Neural cell (in vitro differentiated cells): ENCODE measurements around the gene NEURL1. TPM values are rescaled to one million over a fixed set of nuclear protein-coding genes. Genes with fewer than 3 reads are reported as not detected.

Source experiments
- H2AFZ ChIP-seq: fragments of 200-600, 300-800 bp; sonication (generic), shearing (Covaris generic); 2 replicates; pipeline ENCODE4 v1.6.0; 2014; ENCODE audit warnings: low read depth, mild to moderate bottlenecking, antibody characterized with exemption, low read length, moderate library complexity
- H3F3A ChIP-seq: fragments of 200-600 bp; shearing (Covaris generic); 2 replicates; pipeline ENCODE4 v1.6.1; 2016; ENCODE audit warnings: mild to moderate bottlenecking, moderate library complexity, mixed read lengths, antibody characterized with exemption, low read length; ENCODE audit not compliant: insufficient read depth, poor library complexity, severe bottlenecking
- H3K27ac ChIP-seq: fragments of 200-600, 300-800 bp; sonication (generic), shearing (Covaris generic); 2 replicates; pipeline ENCODE4 v1.5.1; 2014; ENCODE audit warnings: mild to moderate bottlenecking, low read length, moderate library complexity
- H3K27me3 ChIP-seq: fragments of 300-800, 200-600 bp; sonication (generic), shearing (Covaris generic); 2 replicates; pipeline ENCODE4 v1.6.0; 2014; ENCODE audit warnings: mild to moderate bottlenecking, low read depth, low read length, moderate library complexity; ENCODE audit not compliant: insufficient read depth
- H3K36me3 ChIP-seq: fragments of 300-800, 200-600 bp; sonication (generic), shearing (Covaris generic); 2 replicates; pipeline ENCODE4 v1.5.1; 2014; ENCODE audit warnings: mild to moderate bottlenecking, antibody characterized with exemption, low read length, moderate library complexity; ENCODE audit not compliant: insufficient read depth
- H3K4me2 ChIP-seq: fragments of 300-800, 200-600 bp; sonication (generic), shearing (Covaris generic); 2 replicates; pipeline ENCODE4 v1.6.0; 2014; ENCODE audit warnings: mild to moderate bottlenecking, low read length
- H3K4me3 ChIP-seq: fragments of 300-800, 200-600 bp; sonication (generic), shearing (Covaris generic); 2 replicates; pipeline ENCODE4 v1.5.1; 2014; ENCODE audit warnings: mild to moderate bottlenecking, low read length, moderate library complexity
- H3K79me2 ChIP-seq: fragments of 200-600 bp; shearing (Covaris generic); replicated peaks from 2 replicates; pipeline ENCODE4 v1.6.0; 2014; ENCODE audit warnings: mild to moderate bottlenecking, low read length, moderate library complexity; ENCODE audit not compliant: insufficient read depth
- H3K9ac ChIP-seq: fragments of 300-800, 200-600 bp; sonication (generic), shearing (Covaris generic); 2 replicates; pipeline ENCODE4 v1.6.1; 2016; ENCODE audit warnings: mild to moderate bottlenecking, low read length, mixed read lengths
- H3K9me2 ChIP-seq: fragments of 200-600 bp; shearing (Covaris generic); 2 replicates; pipeline ENCODE4 v1.6.1; 2016; ENCODE audit warnings: mild to moderate bottlenecking, low read length, mixed read lengths; ENCODE audit not compliant: insufficient read depth
- H3K9me3 ChIP-seq: fragments of 200-600, 300-800 bp; sonication (generic), shearing (Covaris generic); 2 replicates; pipeline ENCODE4 v1.6.1; 2016; ENCODE audit warnings: mild to moderate bottlenecking, mixed run types, low read length, moderate library complexity, mixed read lengths
- H4K20me1 ChIP-seq: fragments of 200-600 bp; shearing (Covaris generic); 2 replicates; pipeline ENCODE4 v1.6.1; 2016; ENCODE audit warnings: mild to moderate bottlenecking, mixed run types; ENCODE audit not compliant: insufficient read depth
- CTCF ChIP-seq: fragments of 450-650 bp; IDR thresholded peaks from 2 replicates; pipeline ENCODE4 v1.5.1; 2014; ENCODE audit warnings: antibody characterized with exemption, mild to moderate bottlenecking, moderate library complexity; ENCODE audit not compliant: poor library complexity, severe bottlenecking
- EP300 ChIP-seq: fragments of 450-650 bp; conservative IDR thresholded peaks from 2 replicates; pipeline ENCODE4 v1.6.1; 2014; ENCODE audit warnings: antibody characterized with exemption, mild to moderate bottlenecking, moderate library complexity; ENCODE audit not compliant: poor library complexity, severe bottlenecking
- EZH2 ChIP-seq: fragments of 200-600, 300-800 bp; shearing (Covaris generic), sonication (generic); IDR thresholded peaks from 2 replicates; pipeline ENCODE4 v1.6.1; 2014; ENCODE audit warnings: antibody characterized with exemption, low read length, borderline replicate concordance, mild to moderate bottlenecking; ENCODE audit not compliant: insufficient read depth, poor library complexity, severe bottlenecking
- MXI1 ChIP-seq: fragments of 450-650 bp; conservative IDR thresholded peaks from 2 replicates; pipeline ENCODE4 v1.6.1; 2014; ENCODE audit warnings: antibody characterized with exemption, mild to moderate bottlenecking; ENCODE audit not compliant: poor library complexity, severe bottlenecking
- POLR2AphosphoS5 ChIP-seq: IDR thresholded peaks from 2 replicates; pipeline ENCODE4 v1.6.1; 2012
- RAD21 ChIP-seq: fragments of 450-650 bp; conservative IDR thresholded peaks from 2 replicates; pipeline ENCODE4 v1.6.1; 2014; ENCODE audit warnings: antibody characterized with exemption, mild to moderate bottlenecking, moderate library complexity
- REST ChIP-seq: IDR thresholded peaks from 2 replicates; pipeline ENCODE4 v1.6.1; 2012; ENCODE audit warnings: borderline replicate concordance
- SMC3 ChIP-seq: fragments of 450-650 bp; conservative IDR thresholded peaks from 2 replicates; pipeline ENCODE4 v1.6.1; 2014; ENCODE audit warnings: antibody characterized with exemption, mild to moderate bottlenecking, moderate library complexity; ENCODE audit not compliant: poor library complexity
- TAF1 ChIP-seq: IDR thresholded peaks from 2 replicates; pipeline ENCODE4 v1.6.1; 2012; ENCODE audit warnings: low read depth
- polyA plus RNA-seq: library from polyadenylated mRNA; depleted of rRNA; stranded (reverse); fragments of >200 nt; gene quantifications from 2 replicates; pipeline ENCODE4 v1.2.3, GENCODE V29; 2014

NEURL1 gene
- polyA plus RNA-seq, 1 donor from 2014 or later = 12.3 TPM

GRCh38 chr10:103595933-103596726 lies 102.6 kb downstream of the NEURL1 start:
- TF ChIP-seq MXI1 = no peak
- no peak for TF ChIP-seq EZH2
- no peak for TF ChIP-seq SMC3
- no peak for TF ChIP-seq REST
- TF ChIP-seq EP300 = no peak
- TF ChIP-seq RAD21 = no peak
- TF ChIP-seq CTCF = no peak
- no peak for TF ChIP-seq TAF1
- no peak for TF ChIP-seq POLR2AphosphoS5

GRCh38 chr10:103597003-103597402 lies 103.5 kb downstream of the NEURL1 start:
- H3K9ac ChIP-seq = no peak overlapping the region
- no peaks in the 10 kb centered on the region for H3K27me3 ChIP-seq
- H3F3A ChIP-seq = no peaks in the 10 kb centered on the region
- no peaks in the 10 kb centered on the region for H3K9me2 ChIP-seq
- H3K36me3 ChIP-seq = no peaks in the 10 kb centered on the region
- no peak overlapping the region for H3K4me3 ChIP-seq
- TF ChIP-seq EP300 (no peak), RAD21 (no peak), POLR2AphosphoS5 (no peak), SMC3 (no peak), TAF1 (no peak)
- H2AFZ ChIP-seq = no peak overlapping the region
- H3K79me2 ChIP-seq = no peaks in the 10 kb centered on the region
- H3K4me2 ChIP-seq = no peak overlapping the region
- H3K9me3 ChIP-seq = no peaks in the 10 kb centered on the region
- no peaks in the 10 kb centered on the region for H4K20me1 ChIP-seq
- H3K27ac ChIP-seq = no peak overlapping the region

More at GRCh38 chr10:103595933-103596726, 102.6 kb downstream of the NEURL1 start:
- Histone ChIP-seq H3K36me3 (no peaks in the 10 kb centered on the region), H2AFZ (no peak overlapping the region), H3K27ac (no peak overlapping the region), H3K27me3 (no peaks in the 10 kb centered on the region), H3K9me2 (no peaks in the 10 kb centered on the region), H4K20me1 (no peaks in the 10 kb centered on the region), H3K4me3 (no peak overlapping the region), H3K4me2 (no peak overlapping the region), H3K79me2 (no peaks in the 10 kb centered on the region), H3K9me3 (no peaks in the 10 kb centered on the region), H3K9ac (no peak overlapping the region), H3F3A (no peaks in the 10 kb centered on the region)
